NCI-H1930 (cell line): ENCODE data around the gene LONRF2.

ENCODE experiments used
- DNase-seq, 2 experiments: peaks; one replicate each; lab custom pipeline; 2025; lab: John Stamatoyannopoulos, UW

Gene LONRF2

GRCh38 chr2:100236166-100236565, 86.1 kb downstream of the LONRF2 start:
- no peak for DNase-seq

- no peak for DNase-seq
Measured at GRCh38 chr2:100235581-100235980, 86.7 kb downstream of the LONRF2 start.

- DNase-seq, result no peak
Measured at GRCh38 chr2:100235098-100235497, 87.2 kb downstream of the LONRF2 start.

GRCh38 chr2:100234141-100234540, 88.2 kb downstream of the LONRF2 start:
- no peak for DNase-seq

- DNase-seq, result no peak
Measured at GRCh38 chr2:100233061-100233460, 89.2 kb downstream of the LONRF2 start.

GRCh38 chr2:100230754-100231153, 91.5 kb downstream of the LONRF2 start:
- no peak for DNase-seq

GRCh38 chr2:100228967-100229366, 93.3 kb downstream of the LONRF2 start:
- DNase-seq, result no peak

GRCh38 chr2:100228415-100228814, 93.9 kb downstream of the LONRF2 start:
- no peak for DNase-seq

GRCh38 chr2:100224988-100225710, 97.2 kb downstream of the LONRF2 start:
- no peak for DNase-seq

GRCh38 chr2:100223502-100223901, 98.8 kb downstream of the LONRF2 start:
- no peak for DNase-seq
